GM21825 (cell line): ENCODE measurements around the gene MAML3.

Source experiments
- ATAC-seq: cut with Tn5 transposase; IDR thresholded peaks from one replicate; pipeline ENCODE4 v1.9.1; 2021; ENCODE audit warnings: mild to moderate bottlenecking, moderate library complexity; ENCODE audit not compliant: unreplicated experiment

Gene MAML3

GRCh38 chr4:139674875-139675550, 479.0 kb downstream of the MAML3 start:
- no peak for ATAC-seq

DNA sequence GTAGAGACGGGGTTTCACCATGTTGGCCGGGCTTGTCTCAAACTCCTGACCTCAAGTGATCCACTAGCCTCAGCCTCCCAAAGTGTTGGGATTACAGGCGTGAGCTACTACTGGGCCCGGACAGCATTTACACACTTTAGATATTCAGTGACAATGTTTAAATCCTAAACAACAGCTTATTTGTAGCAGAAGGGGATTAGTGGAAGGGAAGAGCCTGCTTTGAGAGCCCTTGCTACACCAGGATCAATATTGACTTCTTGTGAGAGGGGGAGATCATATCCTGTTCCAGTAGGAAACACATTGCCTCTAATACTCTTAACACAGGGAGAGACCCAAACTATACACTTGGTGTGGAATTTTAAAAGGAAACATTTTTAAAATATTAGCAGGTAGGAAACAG, 481.3 kb downstream of the MAML3 start:
- ATAC-seq, result no peak

DNA sequence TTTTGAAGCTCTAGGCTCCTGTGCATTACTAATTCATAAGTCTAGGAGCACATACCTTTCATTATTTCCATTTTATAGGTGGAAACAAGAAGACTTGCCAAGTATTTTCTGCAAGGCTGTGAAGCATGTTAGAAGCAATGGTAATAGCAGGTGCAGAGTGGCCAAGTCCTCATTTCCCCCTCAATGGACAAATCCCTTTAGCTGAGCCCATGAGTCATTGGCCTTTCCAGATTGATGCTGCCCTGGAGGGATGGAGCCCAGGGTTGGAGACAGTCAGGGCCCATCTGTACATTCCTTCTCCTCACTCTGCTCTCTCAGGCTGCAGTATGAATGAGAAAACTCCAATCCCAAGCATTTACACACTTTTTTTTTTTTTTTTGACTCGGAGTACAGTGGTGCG, 481.8 kb downstream of the MAML3 start:
- ATAC-seq, result no peak

DNA sequence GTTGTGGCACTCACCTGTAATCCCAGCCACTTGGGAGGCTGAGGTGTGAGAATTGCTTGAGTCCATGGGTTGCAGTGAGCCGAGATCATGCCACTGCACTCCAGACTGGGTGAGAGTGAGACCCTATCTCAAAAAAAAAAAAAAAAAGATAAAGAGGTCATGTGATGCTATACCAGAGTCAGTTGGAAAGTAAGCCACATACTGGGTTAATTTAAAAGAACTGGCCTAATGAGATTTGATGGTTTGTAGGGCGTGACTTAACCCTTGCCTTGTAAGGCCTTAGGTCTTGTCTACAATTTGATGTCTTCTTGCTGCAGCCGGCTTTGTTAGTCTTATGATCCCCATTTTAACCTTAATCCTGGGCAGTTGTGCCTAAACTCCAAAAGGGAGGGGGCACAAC, 483.2 kb downstream of the MAML3 start:
- no peak for ATAC-seq

DNA sequence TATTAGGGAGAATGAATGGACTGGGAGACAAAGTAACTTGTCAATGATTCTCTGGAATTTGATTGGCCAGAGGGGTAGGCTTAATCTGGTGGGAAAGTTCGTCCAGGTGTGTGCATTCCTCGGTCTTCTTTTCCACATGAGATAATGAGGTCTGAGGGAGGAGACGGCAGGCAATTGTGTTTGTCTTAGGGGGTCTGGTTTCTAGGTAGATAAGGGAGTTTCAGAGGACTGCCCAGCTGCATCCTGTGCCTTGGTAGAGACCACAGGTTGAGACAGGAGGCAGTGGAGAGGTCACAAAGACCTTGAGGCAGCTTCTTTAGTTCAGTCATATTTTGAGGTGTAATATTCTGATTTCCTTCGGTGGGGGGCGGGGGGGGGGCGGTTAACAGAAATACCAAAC, 484.1 kb downstream of the MAML3 start:
- no peak for ATAC-seq

DNA sequence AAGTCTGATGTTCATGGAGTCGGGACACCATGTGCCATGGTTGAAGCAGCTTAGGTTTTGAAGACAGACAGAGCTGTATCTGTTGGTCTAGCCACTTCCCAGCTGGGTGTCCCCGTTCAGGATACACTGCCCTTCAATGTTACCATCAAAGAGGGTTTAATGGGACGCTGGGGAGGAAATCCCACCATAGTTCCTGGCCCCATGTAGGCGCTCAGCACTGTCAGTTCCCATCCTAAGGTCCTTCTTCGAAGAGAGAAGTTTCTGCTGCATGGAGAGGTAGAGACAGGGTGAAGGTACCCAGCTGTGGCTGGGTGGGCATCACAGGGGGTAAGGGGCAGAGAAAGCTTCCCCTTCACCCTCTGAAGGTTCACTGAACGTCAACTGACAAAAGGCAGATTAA, 484.6 kb downstream of the MAML3 start:
- ATAC-seq, result no peak

GRCh38 chr4:139668658-139669201, 485.3 kb downstream of the MAML3 start:
- ATAC-seq, result no peak

GRCh38 chr4:139668036-139668435, 485.9 kb downstream of the MAML3 start:
- ATAC-seq, result no peak
